Measurements from ENCODE around the gene RANBP6. TPM values are rescaled to one million over a fixed set of nuclear protein-coding genes. Genes with fewer than 3 reads are reported as not detected.

The RANBP6 gene
- total RNA-seq, 1 donor from 2014 or later, result 10.1 TPM

DNA sequence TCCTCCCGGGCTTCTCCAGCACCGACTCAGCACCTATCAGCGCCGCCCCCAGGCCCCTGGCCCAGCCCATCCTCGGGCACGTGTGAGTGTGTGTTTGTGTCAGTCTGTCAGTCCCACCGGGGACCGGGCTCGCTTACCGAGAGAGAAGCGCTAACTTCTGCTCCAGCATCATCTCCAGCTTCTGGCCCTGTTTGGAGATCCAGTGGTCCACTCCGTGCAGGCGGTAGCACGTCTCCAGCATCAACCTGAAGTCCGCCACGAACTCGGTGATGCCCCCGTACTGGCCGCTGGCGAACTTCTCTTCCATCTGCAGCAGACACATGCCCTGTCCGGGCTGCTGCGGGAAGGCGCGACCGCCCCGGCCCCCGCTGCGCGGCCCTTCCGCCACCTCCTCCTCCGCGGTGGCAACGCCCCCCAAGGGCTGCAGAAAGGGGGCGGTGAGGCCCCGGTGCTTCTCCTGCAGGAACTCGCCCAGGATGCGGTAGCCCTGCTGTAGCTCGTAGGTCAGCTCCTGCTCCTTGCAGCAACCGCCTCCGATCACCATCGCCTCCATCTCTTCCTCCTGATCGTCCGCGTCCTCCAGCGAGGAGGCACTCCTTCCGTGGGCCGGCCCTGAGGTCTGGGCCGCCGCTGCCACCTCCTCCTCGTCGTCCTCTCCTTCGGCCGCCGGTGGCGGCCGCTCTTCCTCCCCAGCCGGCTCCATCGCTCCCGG lies 8.2 kb downstream of the RANBP6 start:
- H3K4me1 ChIP-seq, result peaks cover 50% of the 10 kb centered on the region
- intact Hi-C loops (cut with DNase I), result no loop called here

DNA sequence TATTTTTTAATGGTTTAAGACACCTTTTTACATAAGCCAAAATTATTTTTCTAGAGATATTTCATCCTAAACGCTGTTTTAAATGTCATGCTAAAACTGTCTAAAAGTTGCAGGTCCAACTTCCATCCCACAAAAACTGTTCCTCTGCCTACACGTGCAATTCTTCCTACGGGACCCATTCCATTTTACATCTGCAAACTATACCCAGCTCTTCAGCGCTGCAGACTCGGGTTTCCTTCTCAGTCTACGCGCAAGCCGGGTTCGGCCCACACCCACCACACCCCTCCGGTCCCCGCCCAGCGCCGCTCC lies 8.7 kb downstream of the RANBP6 start:
- Histone ChIP-seq H3K36me3 (no peaks in the 10 kb centered on the region), H3K4me3 (peak overlapping the region; percentile 95 to 98), H3K27me3 (no peaks in the 10 kb centered on the region), H3K4me1 (peaks cover 46% of the 10 kb centered on the region), H3K9me3 (no peaks in the 10 kb centered on the region), H3K27ac (peak overlapping the region; percentile 100)
- intact Hi-C loops (cut with DNase I), result no loop called here
- DNase-seq (ENCODE audit: extremely low spot score in 2 of 2), result no peak
- TF ChIP-seq POLR2AphosphoS5 (IDR thresholded peaks at IDR 0.05; ENCODE audit: insufficient read depth in 1 of 2, low read depth in 1 of 2) (no peak), POLR2A (IDR thresholded peaks at IDR 0.05) (no peak)
- TF ChIP-seq, protein P1, sequence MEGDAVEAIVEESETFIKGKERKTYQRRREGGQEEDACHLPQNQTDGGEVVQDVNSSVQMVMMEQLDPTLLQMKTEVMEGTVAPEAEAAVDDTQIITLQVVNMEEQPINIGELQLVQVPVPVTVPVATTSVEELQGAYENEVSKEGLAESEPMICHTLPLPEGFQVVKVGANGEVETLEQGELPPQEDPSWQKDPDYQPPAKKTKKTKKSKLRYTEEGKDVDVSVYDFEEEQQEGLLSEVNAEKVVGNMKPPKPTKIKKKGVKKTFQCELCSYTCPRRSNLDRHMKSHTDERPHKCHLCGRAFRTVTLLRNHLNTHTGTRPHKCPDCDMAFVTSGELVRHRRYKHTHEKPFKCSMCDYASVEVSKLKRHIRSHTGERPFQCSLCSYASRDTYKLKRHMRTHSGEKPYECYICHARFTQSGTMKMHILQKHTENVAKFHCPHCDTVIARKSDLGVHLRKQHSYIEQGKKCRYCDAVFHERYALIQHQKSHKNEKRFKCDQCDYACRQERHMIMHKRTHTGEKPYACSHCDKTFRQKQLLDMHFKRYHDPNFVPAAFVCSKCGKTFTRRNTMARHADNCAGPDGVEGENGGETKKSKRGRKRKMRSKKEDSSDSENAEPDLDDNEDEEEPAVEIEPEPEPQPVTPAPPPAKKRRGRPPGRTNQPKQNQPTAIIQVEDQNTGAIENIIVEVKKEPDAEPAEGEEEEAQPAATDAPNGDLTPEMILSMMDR (IDR thresholded peaks at IDR 0.05), result no peak

More for the DNA sequence above, 8.2 kb downstream of the RANBP6 start:
- no peak for TF ChIP-seq POLR2A (IDR thresholded peaks at IDR 0.05)
- peak; percentile 25 to 74 for TF ChIP-seq POLR2AphosphoS5 (IDR thresholded peaks at IDR 0.05; ENCODE audit: insufficient read depth in 1 of 2, low read depth in 1 of 2)
- no peaks in the 10 kb centered on the region for H3K9me3 ChIP-seq
- peak overlapping the region; percentile 100 for H3K27ac ChIP-seq
- DNase-seq (ENCODE audit: extremely low spot score in 2 of 2), result peak in 1 of 2 donors; percentile 92
- no peaks in the 10 kb centered on the region for H3K36me3 ChIP-seq
- peak overlapping the region; percentile 95 to 98 for H3K4me3 ChIP-seq
- H3K27me3 ChIP-seq, result no peaks in the 10 kb centered on the region

DNA sequence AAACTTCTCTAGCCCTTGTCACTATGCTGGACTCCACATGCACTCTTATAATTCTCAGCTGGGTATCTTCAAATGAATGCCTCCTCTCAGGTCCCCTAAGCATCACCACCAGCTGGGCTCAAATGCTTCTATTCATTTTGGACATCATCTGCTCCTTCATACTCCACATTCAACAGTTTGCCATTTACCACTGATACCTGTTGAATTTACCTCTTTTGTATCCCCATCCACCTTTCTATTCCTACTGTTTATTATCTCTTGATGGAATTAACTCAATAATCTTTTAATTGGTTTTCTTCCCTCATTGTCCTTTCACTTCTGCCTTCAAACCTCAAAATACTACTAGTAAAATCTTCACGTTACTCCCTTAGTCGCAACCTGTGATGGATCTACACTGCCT lies 14.5 kb downstream of the RANBP6 start:
- Histone ChIP-seq H3K27ac (no peak overlapping the region), H3K4me3 (no peak overlapping the region), H3K36me3 (no peaks in the 10 kb centered on the region), H3K4me1 (peaks cover 66% of the 10 kb centered on the region), H3K9me3 (no peaks in the 10 kb centered on the region), H3K27me3 (no peaks in the 10 kb centered on the region)
- no peak for DNase-seq (ENCODE audit: extremely low spot score in 2 of 2)
- TF ChIP-seq POLR2A (IDR thresholded peaks at IDR 0.05), result no peak
- TF ChIP-seq, protein P1 (IDR thresholded peaks at IDR 0.05), result no peak
- TF ChIP-seq POLR2AphosphoS5 (IDR thresholded peaks at IDR 0.05; ENCODE audit: insufficient read depth in 1 of 2, low read depth in 1 of 2), result no peak
- intact Hi-C loops (cut with DNase I), result no loop called here

DNA sequence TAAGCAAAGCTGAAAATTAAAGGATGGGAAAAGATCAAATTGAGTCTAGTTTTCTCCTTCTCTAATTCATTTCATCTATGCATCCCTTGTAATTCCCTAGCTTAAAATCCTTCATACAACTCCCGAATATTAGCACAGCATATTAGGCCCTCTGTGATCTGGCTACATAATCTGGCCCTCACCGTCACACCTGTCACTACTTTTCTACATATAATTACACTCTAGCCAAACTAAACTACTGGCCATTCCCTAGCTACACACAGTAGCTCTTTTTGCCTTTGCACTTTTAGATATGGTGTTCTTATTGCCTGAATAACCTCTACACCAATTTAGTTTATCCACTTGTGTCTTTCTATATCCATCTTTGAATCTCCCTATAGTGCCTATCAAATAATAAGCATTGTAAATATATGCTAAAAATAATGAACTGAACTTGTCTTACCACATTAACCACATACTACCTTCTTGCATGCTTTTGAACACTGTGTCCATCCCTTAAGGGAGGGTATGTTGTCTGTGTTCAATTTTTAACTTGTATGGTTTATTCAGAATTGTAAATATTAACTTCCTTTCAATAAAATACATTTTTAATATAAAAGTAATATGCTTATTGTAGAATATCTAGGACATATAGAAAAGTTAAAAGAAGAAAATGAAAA lies 15.9 kb downstream of the RANBP6 start:
- Histone ChIP-seq H3K9me3 (no peaks in the 10 kb centered on the region), H3K27me3 (no peaks in the 10 kb centered on the region), H3K27ac (no peak overlapping the region), H3K4me1 (peaks cover 52% of the 10 kb centered on the region), H3K36me3 (no peaks in the 10 kb centered on the region), H3K4me3 (no peak overlapping the region)
- DNase-seq (ENCODE audit: extremely low spot score in 2 of 2), result no peak
- intact Hi-C loops (cut with DNase I), result no loop called here
- TF ChIP-seq POLR2A (IDR thresholded peaks at IDR 0.05) (no peak), POLR2AphosphoS5 (IDR thresholded peaks at IDR 0.05; ENCODE audit: insufficient read depth in 1 of 2, low read depth in 1 of 2) (no peak)
- TF ChIP-seq, protein P1 (IDR thresholded peaks at IDR 0.05), result no peak

DNA sequence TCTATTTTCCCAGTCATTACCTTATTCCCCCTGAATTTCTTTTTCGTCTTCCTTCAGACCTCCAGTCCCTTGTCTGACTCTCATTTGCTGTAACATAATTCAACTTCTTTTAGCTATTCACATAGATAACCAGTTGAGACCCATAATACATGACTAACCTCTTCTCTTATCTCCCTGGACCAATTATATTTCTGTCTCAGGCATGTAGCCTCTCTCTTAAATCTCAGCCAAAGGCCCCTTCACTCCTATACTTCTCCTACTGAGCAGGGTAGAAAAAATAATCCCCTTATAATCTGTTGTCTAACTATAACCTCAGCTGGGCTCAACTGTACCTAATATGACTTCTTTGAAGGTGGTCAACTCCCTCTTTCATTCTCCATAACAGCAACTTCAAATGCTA lies 20.9 kb downstream of the RANBP6 start:
- TF ChIP-seq, protein P1 (IDR thresholded peaks at IDR 0.05), result no peak
- TF ChIP-seq POLR2AphosphoS5 (IDR thresholded peaks at IDR 0.05; ENCODE audit: insufficient read depth in 1 of 2, low read depth in 1 of 2), result no peak
- TF ChIP-seq POLR2A (IDR thresholded peaks at IDR 0.05), result no peak
- H3K4me1 ChIP-seq, result peaks cover 33% of the 10 kb centered on the region
- DNase-seq (ENCODE audit: extremely low spot score in 2 of 2), result no peak
- intact Hi-C loops (cut with DNase I), result no loop called here
- H3K9me3 ChIP-seq, result no peaks in the 10 kb centered on the region
- no peak overlapping the region for H3K4me3 ChIP-seq
- H3K27ac ChIP-seq, result no peak overlapping the region
- H3K36me3 ChIP-seq, result no peaks in the 10 kb centered on the region
- no peaks in the 10 kb centered on the region for H3K27me3 ChIP-seq
